Skin of body (tissue), 2 donors: ENCODE results near the gene KIAA1614. TPM values are rescaled to one million over a fixed set of nuclear protein-coding genes. Genes with fewer than 3 reads are reported as not detected.
"Not testable (repeated sequence)": the region's sequence is repeated elsewhere in the genome, so short reads cannot be mapped to it uniquely, and the experiment has no call there.

Source experiments
- DNase-seq: peaks from one replicate; lab custom pipeline; 2025; lab: John Stamatoyannopoulos, UW
- total RNA-seq: library from RNA; depleted of rRNA; stranded (reverse); fragments of >200 nt; gene quantifications from one replicate; pipeline ENCODE4 v1.2.3, GENCODE V29; 2014

KIAA1614 gene
- total RNA-seq, 1 donor from 2014 or later, result 4.5 TPM

DNA sequence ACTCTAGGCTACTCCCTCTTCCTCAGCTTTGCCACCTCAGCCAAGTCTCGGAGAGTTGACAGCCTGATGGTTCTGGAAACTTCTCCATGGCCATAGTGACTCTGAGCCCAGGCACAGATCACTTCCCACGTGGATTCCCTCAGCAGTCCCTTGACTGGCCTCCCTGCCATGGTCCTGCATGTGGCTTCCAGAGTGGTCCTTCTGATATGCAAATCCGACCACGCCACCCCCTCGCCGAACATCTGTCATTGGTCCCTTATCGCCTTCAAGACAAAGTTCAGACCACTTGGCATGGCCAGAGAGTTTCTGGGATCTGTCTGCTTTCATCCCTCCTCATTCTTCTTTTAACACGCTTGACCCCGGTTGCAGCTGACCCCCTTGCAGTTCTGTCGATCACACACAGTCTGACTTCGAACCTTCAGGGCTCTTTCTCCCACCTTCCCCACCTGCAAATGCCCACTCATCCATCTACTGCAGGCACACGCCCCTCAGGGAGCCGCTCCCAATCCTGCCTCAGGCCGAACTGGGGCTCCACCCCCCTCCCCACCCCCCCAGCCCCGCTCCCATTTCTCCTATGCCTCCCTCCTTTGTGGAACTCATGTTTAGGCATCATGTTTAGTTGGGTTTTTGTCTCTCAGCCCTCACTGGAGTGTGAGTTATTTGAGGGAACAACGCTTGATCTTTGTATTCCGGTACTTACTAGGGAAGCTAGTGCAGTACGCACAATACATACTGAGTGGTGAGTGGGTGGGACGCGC lies 29.0 kb downstream of the KIAA1614 start:
- no peak for DNase-seq

- no peak for DNase-seq
Measured at GRCh38 chr1:180945151-180945550, 32.5 kb downstream of the KIAA1614 start.

DNA sequence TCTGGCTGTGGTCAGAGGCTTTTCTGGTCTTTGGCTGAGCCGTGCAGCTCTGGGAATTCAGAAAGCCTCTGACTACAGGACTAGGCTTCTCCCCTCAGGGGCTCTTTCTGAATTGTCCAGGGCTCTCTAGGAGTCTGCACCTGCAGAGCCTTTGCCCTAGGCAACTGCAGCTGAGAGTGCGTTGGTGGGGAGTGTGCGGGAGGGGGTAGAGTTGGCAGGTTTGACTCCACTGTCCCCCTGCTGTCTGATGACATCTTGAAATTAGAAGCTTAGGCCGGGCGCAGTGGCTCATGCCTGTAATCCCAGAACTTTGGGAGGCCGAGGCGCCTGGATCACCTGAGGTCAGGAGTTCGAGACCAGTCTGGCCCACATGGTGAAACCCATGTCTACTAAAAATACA lies 32.9 kb downstream of the KIAA1614 start:
- no peak for DNase-seq

GRCh38 chr1:180946056-180946455 lies 33.4 kb downstream of the KIAA1614 start:
- DNase-seq, result peak; percentile 6

GRCh38 chr1:180946541-180947498 lies 34.1 kb downstream of the KIAA1614 start:
- no peak for DNase-seq

DNA sequence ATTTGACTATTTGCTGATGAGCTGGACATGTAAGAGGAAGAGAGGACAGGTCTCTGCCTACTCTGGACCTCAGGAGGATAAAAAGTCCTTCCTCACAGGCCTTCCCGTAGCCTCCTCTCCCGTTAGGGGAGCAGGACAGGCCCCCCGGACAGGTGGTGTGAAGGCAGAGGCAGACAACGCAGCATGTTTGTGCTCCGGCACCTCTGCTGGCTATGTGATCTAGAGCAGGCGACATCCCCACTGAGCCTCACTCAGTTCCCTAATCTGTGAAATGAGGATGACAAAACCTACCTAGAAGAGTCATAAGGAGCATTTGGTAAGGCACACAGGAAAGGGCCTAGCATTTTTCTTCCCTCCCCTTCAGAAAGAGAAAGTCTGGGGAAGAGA lies 34.8 kb downstream of the KIAA1614 start:
- DNase-seq, result no peak

DNA sequence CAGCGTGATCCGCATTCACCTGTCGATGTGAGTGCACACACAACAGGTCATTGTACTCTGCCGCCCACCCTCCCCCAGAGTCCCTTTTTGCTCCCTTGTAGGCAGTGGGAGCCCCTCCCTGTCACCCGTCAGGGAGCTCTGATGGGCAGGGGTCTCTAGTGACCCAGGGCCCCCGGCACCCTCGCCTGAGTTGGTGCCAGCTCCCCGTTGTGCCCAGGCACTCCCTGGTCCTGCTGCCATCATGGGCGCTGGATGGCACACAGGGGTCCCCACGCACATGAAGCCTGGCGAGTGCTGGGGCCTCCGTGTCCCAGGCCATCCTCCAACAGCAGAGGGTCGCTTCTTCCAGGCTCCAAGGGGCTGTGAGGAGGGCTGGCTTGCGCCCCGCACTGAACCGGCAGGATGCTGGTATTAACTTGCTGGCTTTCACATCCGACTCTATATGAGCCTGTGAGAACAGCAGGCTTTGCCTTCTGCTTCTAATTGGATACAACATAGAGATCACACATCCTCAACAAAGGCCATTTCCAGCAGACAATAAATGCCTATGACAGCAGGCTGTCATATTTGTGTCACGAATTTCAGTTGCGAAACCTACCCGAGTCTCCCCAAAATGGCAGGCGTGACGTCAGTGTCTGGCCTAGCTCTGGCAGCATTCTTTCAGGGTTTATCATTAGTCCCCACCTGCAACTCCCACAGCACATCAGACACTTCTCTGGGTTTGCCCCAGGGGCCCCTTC lies 35.4 kb downstream of the KIAA1614 start:
- DNase-seq, result peak; percentile 47

DNA sequence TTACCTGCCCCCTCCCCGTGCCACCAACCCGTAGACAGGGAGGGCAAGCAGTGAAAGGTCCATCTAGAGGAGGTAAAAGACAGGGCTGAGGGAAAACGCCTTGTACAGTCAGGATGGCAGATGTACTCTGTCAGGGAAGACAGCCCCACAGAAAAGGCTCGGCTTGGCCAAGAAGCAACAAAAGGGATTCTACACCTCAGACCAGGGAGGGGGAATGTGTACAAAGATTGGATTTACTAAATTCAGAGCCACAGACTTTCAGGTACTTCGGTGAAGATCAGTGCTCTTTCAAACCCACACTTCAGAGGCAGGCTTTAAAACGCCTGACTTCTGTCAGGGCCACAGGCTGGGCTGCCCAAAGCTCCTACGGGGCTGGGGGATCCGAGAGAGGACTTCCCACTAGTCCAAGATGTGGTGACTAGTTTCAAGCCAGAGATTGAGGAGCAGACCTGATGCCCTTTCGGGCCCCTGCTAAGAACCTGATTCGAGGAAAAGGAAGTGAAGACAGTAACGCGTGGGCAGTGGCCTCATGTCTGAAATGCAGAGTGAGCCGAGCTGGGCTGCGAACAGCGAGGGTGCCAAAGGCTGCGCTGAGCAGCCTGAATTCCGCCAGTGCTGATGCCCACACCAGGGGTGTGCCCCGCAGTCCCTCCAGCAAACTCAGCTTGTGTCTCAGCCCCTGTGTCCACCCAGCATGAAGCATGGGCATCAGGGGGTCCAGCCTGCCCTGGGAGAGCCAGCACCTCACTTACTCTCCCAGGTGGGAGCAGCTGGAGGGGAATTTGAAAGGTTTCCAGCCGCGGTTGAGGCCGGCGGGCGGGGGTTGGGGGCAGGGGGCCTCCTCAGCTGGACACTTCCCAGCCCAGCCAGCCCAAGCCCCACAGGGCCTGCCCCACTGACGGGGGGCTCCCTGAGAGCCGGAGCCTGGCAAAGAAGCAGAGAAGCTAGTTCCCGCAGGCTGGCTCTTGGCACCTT lies 36.2 kb downstream of the KIAA1614 start:
- DNase-seq, result no peak

DNA sequence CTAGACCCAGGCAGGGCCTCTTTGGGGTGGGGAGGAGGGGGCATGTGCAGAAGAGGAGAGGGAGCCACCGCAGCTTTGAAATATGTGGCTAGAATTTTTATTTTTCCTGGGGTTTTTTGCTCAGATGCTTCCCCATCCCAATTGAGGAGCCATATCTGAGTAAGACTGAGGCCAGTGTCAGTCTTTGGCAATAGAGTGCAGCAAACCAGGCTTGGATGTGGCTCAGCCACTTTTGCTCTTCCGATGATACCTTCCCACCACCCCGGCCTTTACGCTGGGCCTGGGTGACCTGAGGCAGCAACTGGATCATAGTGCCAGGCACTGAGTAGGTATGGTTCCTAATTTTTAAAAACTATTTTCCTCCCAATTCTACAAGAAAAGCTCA lies 36.9 kb downstream of the KIAA1614 start:
- DNase-seq, result no peak

- DNase-seq, result no peak
Measured at GRCh38 chr1:180950321-180950720, 37.6 kb downstream of the KIAA1614 start.

DNA sequence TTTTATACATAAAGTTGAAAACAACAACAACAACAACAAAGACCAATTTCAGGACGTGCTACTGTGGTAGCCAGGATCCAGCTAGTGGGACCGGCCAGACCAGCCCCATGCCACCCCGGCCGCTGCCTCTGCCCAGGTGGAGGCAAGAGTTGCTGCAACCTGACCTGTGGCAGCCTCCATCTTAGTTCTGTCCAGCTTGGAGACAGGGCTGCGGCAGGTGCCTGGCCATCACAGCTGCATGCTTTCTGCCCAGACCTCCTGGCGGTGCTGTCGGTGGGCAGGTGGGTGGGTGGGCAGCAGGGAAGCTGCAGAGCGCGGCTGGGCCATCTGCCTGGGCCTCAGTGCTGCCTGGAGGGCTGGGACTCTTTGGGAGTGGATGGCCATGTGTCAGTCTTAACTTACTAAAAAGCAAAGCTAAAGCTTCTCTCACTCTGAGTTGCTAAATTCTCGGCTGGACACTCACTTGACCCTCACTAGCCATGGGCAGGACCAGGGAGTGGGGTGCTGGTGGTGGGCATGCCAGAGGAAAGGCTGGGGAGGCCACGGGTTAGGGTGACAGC lies 38.6 kb downstream of the KIAA1614 start:
- no peak for DNase-seq

GRCh38 chr1:180951836-180952656 lies 39.3 kb downstream of the KIAA1614 start:
- no peak for DNase-seq

- DNase-seq, result no peak
Measured at GRCh38 chr1:180952657-180953013, 39.9 kb downstream of the KIAA1614 start.

DNA sequence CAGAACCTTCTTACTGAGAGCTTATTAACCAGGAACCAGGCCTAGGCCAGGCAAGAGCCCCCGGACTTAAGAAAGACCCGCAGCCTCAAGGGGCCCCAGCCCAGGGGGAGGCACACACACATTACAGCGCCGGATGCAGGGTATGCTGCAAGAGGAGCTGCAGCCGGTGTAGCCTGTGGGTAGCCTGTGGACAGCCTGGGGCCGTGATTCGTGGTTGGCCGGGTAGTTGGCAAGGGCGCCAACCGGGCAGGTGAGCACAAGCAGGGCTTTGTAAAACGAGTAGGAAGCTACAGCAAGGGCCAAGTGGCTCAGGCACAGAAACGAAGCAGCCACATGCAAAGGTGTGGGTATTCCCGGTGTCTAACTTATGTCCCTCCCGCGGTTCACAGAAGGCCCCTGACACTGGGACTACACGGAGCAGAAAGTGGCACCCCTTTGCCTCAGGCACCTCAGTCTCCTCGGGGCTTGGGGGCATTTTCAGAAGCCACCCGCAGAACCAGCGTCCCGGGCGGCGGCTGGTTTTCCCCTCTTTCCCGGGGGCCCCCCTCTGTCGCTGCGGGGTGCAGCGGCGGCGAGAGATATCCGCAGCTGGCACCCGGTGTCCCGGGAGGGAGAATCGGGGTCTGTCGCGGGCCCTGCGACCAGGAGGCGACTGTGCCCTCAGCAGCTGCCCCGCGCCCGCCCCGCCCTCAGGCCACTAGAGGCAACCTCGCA lies 40.8 kb downstream of the KIAA1614 start:
- no peak for DNase-seq

DNA sequence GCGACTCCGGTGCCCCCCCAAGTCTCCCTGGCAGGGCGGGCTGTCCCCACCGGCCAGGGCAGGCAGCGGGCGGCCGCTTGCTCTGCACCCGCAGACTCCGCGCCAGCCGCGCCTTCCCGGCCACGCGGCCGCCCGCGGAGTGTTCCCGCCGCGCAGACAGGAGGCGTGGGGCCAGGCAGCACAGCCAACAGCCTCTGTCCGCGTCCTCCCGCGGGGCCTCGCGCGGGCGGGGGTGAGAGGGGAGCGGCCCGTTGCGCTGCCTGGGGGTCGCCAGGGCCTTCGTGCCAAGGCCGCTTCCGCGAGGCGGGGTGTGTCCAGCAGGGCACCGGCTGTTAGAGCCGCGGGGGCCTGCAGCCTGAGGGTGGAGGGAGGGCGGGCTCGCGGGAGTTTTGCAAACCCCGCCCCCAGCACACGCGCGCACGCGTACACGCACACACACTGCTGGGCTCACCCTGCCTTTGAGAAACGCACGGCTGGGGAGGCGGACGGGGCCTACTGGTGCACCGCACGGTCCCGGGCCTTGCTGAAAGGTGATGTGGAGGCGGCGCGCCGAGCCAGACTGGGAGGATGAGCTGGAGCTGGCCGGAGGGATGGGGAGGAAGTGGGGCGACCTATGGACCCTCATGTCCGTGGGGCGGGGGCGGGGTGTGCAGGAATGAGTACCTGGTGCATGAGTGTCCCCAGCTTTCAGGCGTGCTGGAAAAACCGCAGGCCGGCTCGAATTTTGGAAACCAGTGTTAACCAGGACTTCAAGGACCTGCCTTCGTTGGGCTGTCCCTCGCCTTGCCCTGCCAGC lies 41.5 kb downstream of the KIAA1614 start:
- DNase-seq, result peak; percentile 55

DNA sequence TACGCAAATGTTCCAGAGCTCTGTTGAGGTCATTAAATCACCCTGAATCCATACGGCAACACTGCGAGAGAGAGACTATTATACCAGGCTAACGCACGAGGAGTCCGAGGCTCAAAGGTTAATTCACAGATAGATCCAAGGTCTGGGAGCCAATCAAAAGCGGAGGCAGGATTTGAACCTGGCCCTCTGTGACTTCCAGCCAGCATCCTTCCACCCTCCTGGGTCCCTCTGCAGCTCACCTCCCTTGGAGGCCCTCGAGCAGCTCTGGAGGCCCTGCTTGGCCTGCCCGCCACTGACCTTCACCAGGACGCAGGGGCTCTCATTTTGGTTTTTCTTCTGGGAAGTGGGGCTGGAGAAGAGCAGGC lies 42.1 kb downstream of the KIAA1614 start:
- DNase-seq, result no peak

DNA sequence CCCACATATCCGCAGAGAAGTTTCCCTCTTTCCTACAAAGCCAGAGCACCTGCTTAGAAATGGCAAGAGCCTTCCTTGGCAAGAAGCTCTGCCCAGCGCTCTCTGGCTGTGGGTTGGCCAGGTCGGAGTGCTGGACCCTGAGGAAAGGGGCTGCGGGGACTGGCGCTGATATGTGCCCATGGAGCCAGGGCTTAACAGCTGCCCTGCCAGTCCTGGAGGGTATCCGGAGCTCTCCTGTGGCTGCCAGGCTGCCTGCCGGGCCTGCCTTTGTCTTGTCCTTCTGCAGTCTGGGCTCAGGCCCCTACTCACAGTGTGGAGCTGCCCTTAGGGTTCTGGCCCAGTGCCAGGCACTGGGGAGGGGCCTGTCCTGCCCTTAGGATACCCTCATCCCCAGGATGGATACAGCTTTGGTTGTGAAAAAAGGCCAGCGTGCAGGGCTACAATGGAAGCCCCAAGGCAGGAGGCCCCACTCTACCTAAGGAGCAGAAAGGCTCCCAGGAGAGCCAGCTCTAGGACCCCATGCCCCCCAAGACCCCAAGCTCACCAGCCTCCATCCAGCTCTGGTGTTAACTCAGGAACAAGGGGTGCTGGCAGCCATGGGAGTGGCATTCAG lies 43.4 kb downstream of the KIAA1614 start:
- DNase-seq, result no peak

GRCh38 chr1:180959620-180960019 lies 46.9 kb downstream of the KIAA1614 start:
- DNase-seq, result not testable (repeated sequence)
